Spleen (tissue), 7 donors: ENCODE results near the gene TOP3B.

Experiments
- POLR2A ChIP-seq, 3 donors: fragments of 450-650 bp; IDR thresholded peaks; one replicate each; pipeline ENCODE4 v1.5.1; 2017; ENCODE audit warnings: antibody characterized with exemption in 3 of 3, mild to moderate bottlenecking in 1 of 3
- POLR2AphosphoS5 ChIP-seq, 3 donors: sonication (generic); formaldehyde crosslinking; IDR thresholded peaks; one replicate each; pipeline ENCODE4 v1.5.1; 2017; ENCODE audit warnings: antibody characterized with exemption in 3 of 3
- TF ChIP-seq, protein P1 (sequence below), 11 experiments: fragments of 200-600 bp in 7 of 11; fragments of 450-650 bp in 4 of 11; sonication (generic) in 4 of 11; IDR thresholded peaks in 8 of 11; conservative IDR thresholded peaks in 3 of 11; 1 replicate in 7 of 11; 2 replicates in 4 of 11; pipeline versions ENCODE4 v1.4.0 to v1.8.0; 2016 to 2021; ENCODE audit warnings: antibody characterized with exemption in 11 of 11, inconsistent platforms in 4 of 11, mild to moderate bottlenecking in 1 of 11
- donor health status: DM: no; HTN: no; CAD: no; lungs with moderate emphysema.
- donor health status: DM: no; HTN: no; CAD: no.
- donor health status: DM: no; HTN: no; CAD: no.

GRCh38 chr22:21944871-21945270 is 37.7 kb downstream of the TOP3B start:
- no peak for TF ChIP-seq POLR2A (IDR thresholded peaks at IDR 0.05)
- TF ChIP-seq, protein P1, sequence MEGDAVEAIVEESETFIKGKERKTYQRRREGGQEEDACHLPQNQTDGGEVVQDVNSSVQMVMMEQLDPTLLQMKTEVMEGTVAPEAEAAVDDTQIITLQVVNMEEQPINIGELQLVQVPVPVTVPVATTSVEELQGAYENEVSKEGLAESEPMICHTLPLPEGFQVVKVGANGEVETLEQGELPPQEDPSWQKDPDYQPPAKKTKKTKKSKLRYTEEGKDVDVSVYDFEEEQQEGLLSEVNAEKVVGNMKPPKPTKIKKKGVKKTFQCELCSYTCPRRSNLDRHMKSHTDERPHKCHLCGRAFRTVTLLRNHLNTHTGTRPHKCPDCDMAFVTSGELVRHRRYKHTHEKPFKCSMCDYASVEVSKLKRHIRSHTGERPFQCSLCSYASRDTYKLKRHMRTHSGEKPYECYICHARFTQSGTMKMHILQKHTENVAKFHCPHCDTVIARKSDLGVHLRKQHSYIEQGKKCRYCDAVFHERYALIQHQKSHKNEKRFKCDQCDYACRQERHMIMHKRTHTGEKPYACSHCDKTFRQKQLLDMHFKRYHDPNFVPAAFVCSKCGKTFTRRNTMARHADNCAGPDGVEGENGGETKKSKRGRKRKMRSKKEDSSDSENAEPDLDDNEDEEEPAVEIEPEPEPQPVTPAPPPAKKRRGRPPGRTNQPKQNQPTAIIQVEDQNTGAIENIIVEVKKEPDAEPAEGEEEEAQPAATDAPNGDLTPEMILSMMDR (IDR thresholded peaks at IDR 0.05 in 8 of 11, conservative IDR thresholded peaks at IDR 0.05 in 3 of 11) = no peak
- TF ChIP-seq POLR2AphosphoS5 (IDR thresholded peaks at IDR 0.05) = no peak
